Measurements from ENCODE around the gene MED23. TPM values are rescaled to one million over a fixed set of nuclear protein-coding genes. Genes with fewer than 3 reads are reported as not detected.

MED23 gene
- 13.2 and 34.7 TPM in 2 replicates for total RNA-seq (ENCODE audit: low replicate concordance)

- peak; percentile 93 for DNase-seq (ENCODE audit: low read depth)
- TF ChIP-seq CTCF (IDR thresholded peaks at IDR 0.05; ENCODE audit: insufficient read depth, low read length), result peak; percentile 96
- peak within 1 kb of the TSS; percentile 78 for H3K4me3 ChIP-seq (ENCODE audit: low read depth, low read length)
Measured at GRCh38 chr6:131627724-131628682, at the start of gene MED23. TSS of gene MED23 (minus strand) at chr6:131628242. CDS start at chr6:131628049, 193 bp downstream.

- no peak for TF ChIP-seq CTCF (IDR thresholded peaks at IDR 0.05; ENCODE audit: insufficient read depth, low read length)
- DNase-seq (ENCODE audit: low read depth), result no peak
- no peak overlapping the region for H3K4me3 ChIP-seq (ENCODE audit: low read depth, low read length)
Measured at GRCh38 chr6:131673184-131673583, 45.1 kb upstream of the MED23 start.

GRCh38 chr6:131669891-131670290, 41.8 kb upstream of the MED23 start:
- no peak overlapping the region for H3K4me3 ChIP-seq (ENCODE audit: low read depth, low read length)
- TF ChIP-seq CTCF (IDR thresholded peaks at IDR 0.05; ENCODE audit: insufficient read depth, low read length), result no peak
- peak; percentile 44 for DNase-seq (ENCODE audit: low read depth)

GRCh38 chr6:131663578-131664165, 35.6 kb upstream of the MED23 start:
- DNase-seq (ENCODE audit: low read depth), result no peak
- TF ChIP-seq CTCF (IDR thresholded peaks at IDR 0.05; ENCODE audit: insufficient read depth, low read length), result no peak
- H3K4me3 ChIP-seq (ENCODE audit: low read depth, low read length), result no peak overlapping the region

GRCh38 chr6:131660195-131660594, 32.2 kb upstream of the MED23 start:
- DNase-seq (ENCODE audit: low read depth), result peak; percentile 2
- no peak for TF ChIP-seq CTCF (IDR thresholded peaks at IDR 0.05; ENCODE audit: insufficient read depth, low read length)
- H3K4me3 ChIP-seq (ENCODE audit: low read depth, low read length), result no peak overlapping the region

- DNase-seq (ENCODE audit: low read depth), result no peak
- no peak for TF ChIP-seq CTCF (IDR thresholded peaks at IDR 0.05; ENCODE audit: insufficient read depth, low read length)
- H3K4me3 ChIP-seq (ENCODE audit: low read depth, low read length), result no peak overlapping the region
Measured at GRCh38 chr6:131658287-131658686, 30.2 kb upstream of the MED23 start.
